HG03060 (cell line): ENCODE data around the gene SHC3.
"Not testable (repeated sequence)": the region's sequence is repeated elsewhere in the genome, so short reads cannot be mapped to it uniquely, and the experiment has no call there.

ENCODE experiments used
- ATAC-seq: cut with Tn5 transposase; IDR thresholded peaks from one replicate; pipeline ENCODE4 v1.9.1; 2021; ENCODE audit warnings: low read depth, moderate number of reproducible peaks; ENCODE audit not compliant: unreplicated experiment

The SHC3 gene, protein sequence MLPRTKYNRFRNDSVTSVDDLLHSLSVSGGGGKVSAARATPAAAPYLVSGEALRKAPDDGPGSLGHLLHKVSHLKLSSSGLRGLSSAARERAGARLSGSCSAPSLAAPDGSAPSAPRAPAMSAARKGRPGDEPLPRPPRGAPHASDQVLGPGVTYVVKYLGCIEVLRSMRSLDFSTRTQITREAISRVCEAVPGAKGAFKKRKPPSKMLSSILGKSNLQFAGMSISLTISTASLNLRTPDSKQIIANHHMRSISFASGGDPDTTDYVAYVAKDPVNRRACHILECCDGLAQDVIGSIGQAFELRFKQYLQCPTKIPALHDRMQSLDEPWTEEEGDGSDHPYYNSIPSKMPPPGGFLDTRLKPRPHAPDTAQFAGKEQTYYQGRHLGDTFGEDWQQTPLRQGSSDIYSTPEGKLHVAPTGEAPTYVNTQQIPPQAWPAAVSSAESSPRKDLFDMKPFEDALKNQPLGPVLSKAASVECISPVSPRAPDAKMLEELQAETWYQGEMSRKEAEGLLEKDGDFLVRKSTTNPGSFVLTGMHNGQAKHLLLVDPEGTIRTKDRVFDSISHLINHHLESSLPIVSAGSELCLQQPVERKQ

DNA sequence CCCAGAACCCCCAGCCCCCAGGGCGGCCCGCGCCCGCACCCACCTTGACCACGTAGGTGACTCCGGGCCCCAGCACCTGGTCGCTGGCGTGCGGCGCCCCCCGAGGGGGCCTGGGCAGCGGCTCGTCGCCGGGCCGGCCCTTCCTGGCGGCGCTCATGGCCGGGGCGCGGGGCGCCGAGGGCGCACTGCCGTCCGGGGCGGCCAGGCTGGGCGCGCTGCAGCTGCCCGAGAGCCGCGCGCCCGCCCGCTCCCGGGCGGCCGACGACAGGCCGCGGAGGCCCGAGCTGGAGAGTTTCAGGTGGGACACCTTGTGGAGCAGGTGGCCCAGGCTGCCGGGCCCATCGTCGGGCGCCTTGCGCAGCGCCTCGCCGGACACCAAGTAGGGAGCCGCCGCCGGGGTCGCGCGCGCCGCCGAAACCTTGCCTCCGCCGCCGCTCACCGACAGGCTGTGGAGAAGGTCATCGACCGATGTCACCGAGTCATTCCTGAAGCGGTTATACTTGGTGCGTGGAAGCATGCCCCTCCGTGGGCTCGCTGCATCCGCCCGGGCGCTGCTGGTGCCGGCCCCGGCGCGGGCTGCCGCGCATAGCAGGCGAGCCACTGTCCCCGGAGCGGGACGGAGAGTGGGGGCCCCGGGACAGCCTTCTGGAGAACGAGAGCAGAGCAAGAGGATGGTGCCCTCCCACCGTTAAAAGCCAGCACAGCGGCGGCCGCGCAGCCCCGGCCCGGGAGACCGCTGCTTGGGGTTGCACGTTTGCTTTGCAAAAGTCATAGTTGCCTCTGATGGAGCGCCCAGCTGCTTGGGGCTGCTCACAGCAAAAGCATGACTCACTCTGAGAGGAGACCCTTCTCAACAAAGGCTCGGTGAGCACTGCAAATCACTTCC lies at the start of gene SHC3:
SHC3 (minus strand) TSS at position 875 of the 886 bp plus-strand sequence; CDS start at position 517, 358 bp downstream.
- ATAC-seq: no peak

GRCh38 chr9:89225991-89226471 lies 47.4 kb upstream of the SHC3 start:
- no peak for ATAC-seq

DNA sequence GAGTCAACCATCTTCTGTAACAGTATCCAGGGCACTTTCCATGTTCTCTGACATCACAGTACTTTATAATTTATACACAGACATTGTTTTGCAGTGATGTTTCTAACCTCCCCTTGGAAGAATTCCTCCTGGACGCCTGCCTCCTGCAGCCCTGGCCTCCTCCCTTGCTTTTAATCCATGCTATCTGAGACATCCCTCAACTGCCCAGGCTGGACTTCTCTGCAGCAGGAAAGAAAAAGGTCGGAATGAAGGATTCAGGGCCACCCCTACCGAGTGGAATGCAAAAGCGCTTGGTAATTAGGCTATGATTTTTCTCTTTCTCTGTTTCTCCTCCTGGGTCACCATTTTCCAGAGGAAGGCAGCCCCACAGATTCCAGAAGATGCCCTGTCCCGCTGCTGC lies 47.0 kb upstream of the SHC3 start:
- no peak for ATAC-seq

DNA sequence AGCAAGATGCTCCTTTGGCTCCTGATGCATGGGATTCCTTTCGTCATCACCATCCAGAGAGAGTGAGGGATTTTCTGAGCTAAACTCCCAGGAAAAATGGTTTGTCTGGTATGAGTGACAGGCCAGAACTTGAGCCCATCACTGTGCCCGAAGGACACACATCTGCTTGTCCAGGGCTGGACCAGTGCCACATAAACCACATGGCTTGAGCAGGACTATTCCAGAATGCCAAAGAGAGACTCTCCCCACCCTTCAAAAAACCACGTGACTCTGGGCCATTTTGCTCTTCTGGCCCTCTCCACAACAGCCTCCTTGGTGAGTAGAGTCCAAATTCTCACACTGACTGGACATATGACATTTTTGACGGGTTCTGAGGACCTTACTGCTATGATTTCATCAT lies 46.4 kb upstream of the SHC3 start:
- ATAC-seq: no peak

GRCh38 chr9:89224633-89225032 lies 46.0 kb upstream of the SHC3 start:
- ATAC-seq: no peak

GRCh38 chr9:89223396-89223977 lies 44.9 kb upstream of the SHC3 start:
- ATAC-seq: no peak

DNA sequence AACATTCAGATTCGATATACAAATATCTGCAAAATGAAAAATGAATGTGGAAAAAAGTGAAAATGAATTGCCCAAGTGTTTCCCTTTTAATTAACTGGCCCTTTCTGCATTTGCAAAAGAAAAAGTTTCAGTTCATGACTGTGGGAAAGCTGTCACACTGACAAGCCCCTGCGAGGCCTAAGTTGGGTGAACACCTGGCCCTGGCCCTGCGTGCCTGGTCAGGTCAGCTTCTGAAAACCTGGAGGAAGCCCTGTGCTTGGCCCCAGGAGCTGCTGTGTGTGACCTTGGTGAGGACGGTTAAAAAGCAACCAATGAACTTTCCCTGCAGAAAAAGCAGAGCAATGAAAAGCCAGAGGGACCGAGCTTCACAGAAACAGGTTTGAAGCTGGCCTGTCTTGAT lies 41.0 kb upstream of the SHC3 start:
- no peak for ATAC-seq

- no peak for ATAC-seq
Measured at GRCh38 chr9:89218040-89218928, 39.7 kb upstream of the SHC3 start.

DNA sequence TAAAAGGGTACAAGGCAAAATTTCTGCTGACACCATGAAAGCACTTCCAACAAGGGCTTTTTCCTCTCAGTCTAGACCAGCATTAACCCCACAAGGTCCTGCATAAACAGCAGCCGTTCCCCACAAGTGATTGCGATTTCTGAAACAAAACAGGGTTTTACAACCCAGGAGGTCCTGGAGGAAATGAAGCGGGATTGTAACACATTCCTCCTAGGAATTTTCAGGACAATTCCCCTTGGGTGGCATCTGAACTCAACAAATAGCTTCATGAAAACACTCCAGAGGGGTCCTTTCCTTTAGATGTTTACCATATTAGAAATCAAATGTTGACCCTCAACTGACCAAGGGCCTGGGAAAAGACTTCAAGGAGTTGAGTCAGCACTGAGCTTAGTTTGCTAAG lies 36.7 kb upstream of the SHC3 start:
- no peak for ATAC-seq

GRCh38 chr9:89213396-89213880 lies 34.8 kb upstream of the SHC3 start:
- no peak for ATAC-seq

DNA sequence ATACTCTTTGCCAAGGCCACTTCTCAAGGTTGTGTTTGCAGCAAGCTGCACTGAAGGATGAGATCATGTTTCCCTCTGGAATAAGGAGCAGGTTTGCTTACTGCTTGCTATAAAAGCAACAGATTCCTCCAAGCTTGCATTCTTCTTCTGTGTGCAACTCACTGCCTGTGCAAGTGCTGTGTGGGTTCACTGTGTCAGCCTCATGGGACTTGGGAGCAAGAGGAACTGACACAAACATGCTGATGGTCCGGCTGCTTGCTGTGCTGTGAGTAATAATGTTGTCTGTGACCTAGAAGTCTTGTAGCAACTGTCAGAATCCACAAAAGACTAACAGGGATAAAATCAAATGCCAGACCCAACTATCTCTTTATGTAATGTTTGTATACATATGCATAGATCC lies 33.6 kb upstream of the SHC3 start:
- no peak for ATAC-seq

DNA sequence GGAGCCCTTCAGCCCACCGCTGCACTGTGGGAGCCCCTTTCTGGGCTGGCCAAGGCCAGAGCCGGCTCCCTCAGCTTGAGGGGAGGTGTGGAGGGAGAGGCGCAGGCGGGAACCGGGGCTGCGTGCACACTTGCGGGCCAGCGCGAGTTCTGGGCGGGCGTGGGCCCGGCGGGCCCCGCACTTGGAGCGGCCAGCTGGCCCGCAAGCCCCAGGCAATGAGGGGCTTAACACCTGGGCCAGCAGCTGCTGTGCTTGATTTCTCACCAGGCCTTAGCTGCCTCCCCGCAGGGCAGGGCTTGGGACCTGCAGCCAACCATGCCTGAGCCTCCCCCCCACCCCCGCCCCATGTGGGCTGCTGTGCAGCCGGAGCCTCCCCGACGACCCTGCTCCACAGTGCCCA lies 30.7 kb upstream of the SHC3 start:
- ATAC-seq: not testable (repeated sequence)

DNA sequence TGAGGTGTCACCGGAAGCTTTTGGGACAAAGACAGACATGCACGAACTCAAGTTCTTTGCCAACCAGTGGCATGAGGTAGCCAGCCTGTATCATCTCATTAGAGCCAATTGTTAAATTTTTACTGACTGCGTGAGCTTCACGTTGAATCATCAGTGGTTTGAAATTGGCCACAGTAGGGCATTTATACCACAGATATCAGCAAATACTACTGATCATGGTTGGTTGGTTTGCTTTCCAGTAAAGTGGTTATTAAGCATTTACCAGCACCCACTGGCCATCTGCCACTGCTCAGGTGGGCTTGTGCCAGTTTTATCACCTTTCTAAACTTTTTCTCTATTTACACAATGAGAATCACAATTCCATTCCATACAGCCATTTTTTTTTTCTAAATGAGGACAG lies 28.4 kb upstream of the SHC3 start:
- ATAC-seq: no peak

- ATAC-seq: no peak
Measured at GRCh38 chr9:89204801-89205200, 26.2 kb upstream of the SHC3 start.

GRCh38 chr9:89195131-89195797 lies 16.6 kb upstream of the SHC3 start:
- no peak for ATAC-seq

DNA sequence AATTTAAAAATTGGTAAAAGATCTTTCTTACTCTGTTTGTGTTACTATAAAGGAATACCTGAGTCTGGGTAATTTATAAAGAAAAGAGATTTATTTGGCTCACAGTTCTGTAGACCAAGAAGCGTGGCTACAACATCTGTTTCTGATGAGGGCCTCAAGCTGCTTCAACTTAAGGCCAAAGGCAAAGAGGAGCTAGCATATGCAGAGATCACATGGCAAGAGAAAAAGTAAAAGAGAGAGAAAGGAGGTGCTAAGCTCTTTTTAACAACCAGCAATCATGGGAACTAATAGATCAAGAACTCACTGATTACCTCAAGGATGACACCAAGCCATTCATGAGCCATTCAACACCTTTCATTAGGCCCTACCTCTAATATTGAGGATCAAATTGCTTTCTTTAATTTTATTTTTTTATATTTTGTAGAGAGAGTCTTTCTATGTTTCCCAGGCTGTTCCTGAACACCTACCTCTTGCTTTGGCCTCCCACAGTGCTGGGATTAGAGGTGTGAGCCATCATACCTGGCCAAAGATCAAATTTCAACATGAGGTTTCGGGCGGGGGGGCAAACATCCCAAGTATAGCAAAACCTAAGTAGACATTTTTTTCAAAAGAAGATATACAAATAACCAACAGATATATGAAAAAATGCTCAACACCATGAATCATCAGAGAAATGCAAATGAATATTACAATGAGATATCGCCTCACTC lies 16.0 kb upstream of the SHC3 start:
- ATAC-seq: no peak

- no peak for ATAC-seq
Measured at GRCh38 chr9:89191004-89191403, 12.4 kb upstream of the SHC3 start.

GRCh38 chr9:89189215-89189614 lies 10.6 kb upstream of the SHC3 start:
- ATAC-seq: no peak
